Osteoblast (primary cell): ENCODE measurements around the gene EPHA8. TPM values are rescaled to one million over a fixed set of nuclear protein-coding genes. Genes with fewer than 3 reads are reported as not detected.

ENCODE experiments used
- DNase-seq: peaks from one replicate; pipeline ENCODE4 v3.0.0; 2011; ENCODE audit warnings: low spot score, mixed read lengths; ENCODE audit not compliant: insufficient read length; ENCODE audit errors: missing footprints
- H2AFZ ChIP-seq: 2 replicates; pipeline ENCODE4 v1.6.0; 2011; ENCODE audit warnings: mild to moderate bottlenecking, low read length
- H3K27ac ChIP-seq: 2 replicates; pipeline ENCODE4 v1.5.1; 2011; ENCODE audit warnings: mild to moderate bottlenecking, low read depth, low read length, moderate library complexity
- H3K27me3 ChIP-seq: 2 replicates; pipeline ENCODE4 v1.6.0; 2012; ENCODE audit warnings: mild to moderate bottlenecking, control low read depth, inconsistent platforms, low read length, moderate library complexity; ENCODE audit not compliant: insufficient read depth
- H3K36me3 ChIP-seq: 2 replicates; pipeline ENCODE4 v1.5.1; 2011; ENCODE audit warnings: mild to moderate bottlenecking, low read length, control low read depth, moderate library complexity; ENCODE audit not compliant: insufficient read depth
- H3K4me1 ChIP-seq: 2 replicates; pipeline ENCODE4 v1.5.1; 2011; ENCODE audit warnings: mild to moderate bottlenecking, low read length, control low read depth, moderate library complexity; ENCODE audit not compliant: insufficient read depth
- H3K4me2 ChIP-seq: 2 replicates; pipeline ENCODE4 v1.6.0; 2011; ENCODE audit warnings: mild to moderate bottlenecking, low read length; ENCODE audit not compliant: insufficient read depth
- H3K4me3 ChIP-seq: fragments of 200-600 bp; sonication (generic); 3 replicates; pipeline ENCODE4 v1.5.1; 2012; ENCODE audit warnings: mild to moderate bottlenecking, low read length, inconsistent platforms; ENCODE audit not compliant: insufficient read depth
- H3K79me2 ChIP-seq: 2 replicates; pipeline ENCODE4 v1.6.0; 2012; ENCODE audit warnings: mild to moderate bottlenecking, low read length, control low read depth, inconsistent platforms; ENCODE audit not compliant: insufficient read depth
- H3K9me3 ChIP-seq: 2 replicates; pipeline ENCODE4 v1.5.1; 2011; ENCODE audit warnings: low read depth, low read length, control low read depth
- H4K20me1 ChIP-seq: 2 replicates; pipeline ENCODE4 v1.6.0; 2012; ENCODE audit warnings: mild to moderate bottlenecking, low read length, control low read depth; ENCODE audit not compliant: insufficient read depth
- total RNA-seq: library from RNA; depleted of rRNA; stranded (reverse); fragments of >200 nt; gene quantifications from 2 replicates; pipeline ENCODE4 v1.2.3, GENCODE V29; 2012
- TF ChIP-seq, protein P1 (sequence below): IDR thresholded peaks from 2 replicates; pipeline ENCODE4 v1.5.1; 2011; ENCODE audit warnings: mild to moderate bottlenecking, low read depth, low read length, moderate library complexity; ENCODE audit errors: extremely low read depth

Gene EPHA8
- total RNA-seq, 1 donor, result not detected

DNA sequence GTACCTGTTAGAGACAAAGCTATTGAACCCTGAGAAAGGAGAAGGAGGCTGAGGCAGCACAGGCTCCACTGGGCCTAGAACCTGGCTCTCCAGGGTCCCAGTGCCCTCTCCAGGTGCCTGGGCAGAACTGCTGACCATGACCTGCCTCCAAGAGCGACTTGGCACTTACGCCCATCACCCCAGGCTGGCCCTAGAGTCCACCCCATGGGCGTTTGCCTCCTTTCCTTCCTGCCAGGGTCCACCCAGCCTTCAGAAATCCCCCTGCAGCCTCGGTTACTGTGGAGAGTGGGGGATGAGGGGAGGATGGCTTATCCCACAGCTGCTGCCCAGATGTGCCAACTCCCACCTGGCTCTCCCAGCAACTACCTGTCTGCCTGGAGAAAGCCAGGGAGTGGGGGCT, 58.5 kb downstream of the EPHA8 start:
- no peak overlapping the region for H2AFZ ChIP-seq
- no peak overlapping the region for H3K4me2 ChIP-seq
- peaks cover 23% of the 10 kb centered on the region for H3K27me3 ChIP-seq
- H3K27ac ChIP-seq, result no peak overlapping the region
- TF ChIP-seq, protein P1, sequence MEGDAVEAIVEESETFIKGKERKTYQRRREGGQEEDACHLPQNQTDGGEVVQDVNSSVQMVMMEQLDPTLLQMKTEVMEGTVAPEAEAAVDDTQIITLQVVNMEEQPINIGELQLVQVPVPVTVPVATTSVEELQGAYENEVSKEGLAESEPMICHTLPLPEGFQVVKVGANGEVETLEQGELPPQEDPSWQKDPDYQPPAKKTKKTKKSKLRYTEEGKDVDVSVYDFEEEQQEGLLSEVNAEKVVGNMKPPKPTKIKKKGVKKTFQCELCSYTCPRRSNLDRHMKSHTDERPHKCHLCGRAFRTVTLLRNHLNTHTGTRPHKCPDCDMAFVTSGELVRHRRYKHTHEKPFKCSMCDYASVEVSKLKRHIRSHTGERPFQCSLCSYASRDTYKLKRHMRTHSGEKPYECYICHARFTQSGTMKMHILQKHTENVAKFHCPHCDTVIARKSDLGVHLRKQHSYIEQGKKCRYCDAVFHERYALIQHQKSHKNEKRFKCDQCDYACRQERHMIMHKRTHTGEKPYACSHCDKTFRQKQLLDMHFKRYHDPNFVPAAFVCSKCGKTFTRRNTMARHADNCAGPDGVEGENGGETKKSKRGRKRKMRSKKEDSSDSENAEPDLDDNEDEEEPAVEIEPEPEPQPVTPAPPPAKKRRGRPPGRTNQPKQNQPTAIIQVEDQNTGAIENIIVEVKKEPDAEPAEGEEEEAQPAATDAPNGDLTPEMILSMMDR, result no peak
- H3K79me2 ChIP-seq, result no peaks in the 10 kb centered on the region
- H3K36me3 ChIP-seq, result no peaks in the 10 kb centered on the region
- H3K9me3 ChIP-seq, result no peaks in the 10 kb centered on the region
- DNase-seq, result peak; percentile 67
- no peaks in the 10 kb centered on the region for H3K4me1 ChIP-seq
- H4K20me1 ChIP-seq, result no peaks in the 10 kb centered on the region
- H3K4me3 ChIP-seq, result no peak overlapping the region

DNA sequence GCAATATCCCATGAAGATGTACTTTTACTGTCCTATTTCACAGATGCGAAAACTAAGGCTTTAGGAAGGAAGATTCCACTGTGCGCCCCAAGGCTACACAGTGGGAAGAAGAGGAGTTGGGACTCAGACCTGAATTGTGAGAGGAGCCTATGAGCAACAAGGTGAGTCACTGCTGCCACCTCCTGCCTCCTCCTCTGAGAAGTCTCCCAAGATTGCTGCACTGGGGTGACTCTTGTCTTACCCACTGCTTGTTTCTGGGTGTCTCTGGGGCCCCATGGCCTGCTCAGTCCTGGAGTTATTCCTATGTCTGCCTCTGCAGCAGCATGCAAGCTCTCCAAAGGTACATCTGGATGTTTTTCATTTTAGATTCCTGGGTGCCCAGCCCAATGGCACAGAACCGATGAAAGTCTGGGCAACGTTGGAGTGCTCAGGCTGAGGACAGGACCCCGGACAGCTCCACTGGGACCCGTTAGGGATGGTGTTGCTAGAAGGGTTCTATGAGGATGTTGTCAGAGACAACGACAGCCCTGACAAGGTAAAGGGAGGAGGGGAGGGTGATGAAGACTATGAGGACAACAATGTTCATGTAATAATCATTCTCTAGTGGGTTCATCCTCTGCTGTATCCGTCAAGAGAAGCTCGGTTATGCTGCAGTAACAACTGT, 62.1 kb downstream of the EPHA8 start:
- Histone ChIP-seq H3K4me2 (no peak overlapping the region), H3K27me3 (peaks cover 12% of the 10 kb centered on the region), H3K79me2 (no peaks in the 10 kb centered on the region), H4K20me1 (no peaks in the 10 kb centered on the region), H3K9me3 (no peaks in the 10 kb centered on the region), H3K4me3 (no peak overlapping the region), H2AFZ (no peak overlapping the region), H3K27ac (no peak overlapping the region), H3K36me3 (no peaks in the 10 kb centered on the region), H3K4me1 (no peaks in the 10 kb centered on the region)
- peak; percentile 74 for DNase-seq
- TF ChIP-seq, protein P1, result no peak

DNA sequence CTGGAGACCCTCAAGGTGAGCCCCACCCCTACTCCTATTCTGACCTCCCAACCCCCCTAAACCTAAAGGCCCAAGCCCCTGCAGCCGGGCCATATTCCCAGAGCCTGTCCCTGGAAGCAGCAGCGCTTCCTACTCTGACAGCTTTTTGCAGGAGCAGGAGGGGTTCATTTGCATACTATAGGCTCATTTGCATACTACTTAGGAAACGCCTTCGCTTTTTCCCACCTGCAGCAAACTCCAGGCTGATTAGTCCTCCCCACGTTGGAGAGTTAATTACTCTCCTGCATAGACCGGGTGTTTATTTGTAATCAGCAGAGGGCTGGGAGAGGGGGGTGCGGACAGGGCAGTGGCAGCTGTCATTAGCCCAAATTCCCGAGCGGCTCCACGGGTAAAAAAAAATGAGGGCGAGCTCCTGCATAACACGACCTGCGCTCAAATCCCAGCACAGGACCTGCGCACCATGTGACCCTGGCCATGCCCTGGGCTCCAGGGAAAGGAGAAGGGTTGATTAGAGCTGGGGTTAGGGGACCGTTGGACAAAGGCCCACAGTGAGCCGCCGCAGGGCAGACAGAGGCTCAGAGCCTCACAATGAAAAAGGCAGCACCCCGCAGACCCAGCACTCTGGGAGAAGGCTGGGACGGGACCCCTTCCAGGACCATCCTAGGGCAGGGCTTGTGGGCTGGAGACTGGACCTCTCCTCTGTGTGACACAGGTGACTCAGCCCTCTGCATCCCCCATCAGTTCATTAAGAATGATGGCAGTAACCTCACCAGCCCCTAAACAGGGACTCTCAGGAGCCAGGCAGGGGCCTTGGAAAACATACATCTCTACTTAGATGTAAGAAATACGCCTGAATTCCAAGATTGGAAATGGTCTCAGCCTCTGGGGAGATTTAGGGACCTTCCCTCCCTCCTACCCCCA, 63.2 kb downstream of the EPHA8 start:
- TF ChIP-seq, protein P1, result no peak
- Histone ChIP-seq H3K27ac (no peak overlapping the region), H4K20me1 (no peaks in the 10 kb centered on the region), H3K36me3 (no peaks in the 10 kb centered on the region), H3K4me3 (no peak overlapping the region), H3K4me2 (no peak overlapping the region), H2AFZ (no peak overlapping the region), H3K9me3 (no peaks in the 10 kb centered on the region), H3K4me1 (no peaks in the 10 kb centered on the region), H3K27me3 (peaks cover 12% of the 10 kb centered on the region), H3K79me2 (no peaks in the 10 kb centered on the region)
- peak; percentile 39 for DNase-seq

DNA sequence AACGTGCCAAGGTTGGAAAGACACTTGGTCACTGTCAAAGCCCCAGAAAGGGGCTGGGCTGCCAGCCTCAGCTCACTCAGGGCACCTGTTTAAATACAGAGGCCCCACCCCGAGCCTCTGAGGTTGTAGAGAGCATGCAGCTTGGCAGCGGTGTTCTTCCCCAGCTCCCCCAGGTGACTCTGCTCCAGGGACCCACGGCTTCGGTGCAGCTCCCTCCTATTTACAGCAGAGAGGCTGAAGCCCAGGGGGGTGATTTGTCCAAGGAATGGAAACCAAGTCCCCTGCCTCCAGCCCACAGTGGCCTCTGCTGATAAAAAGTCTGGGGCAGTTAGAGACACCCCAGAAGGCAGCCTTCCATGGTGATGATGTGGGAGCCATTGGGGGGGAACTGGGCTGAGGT, 64.0 kb downstream of the EPHA8 start:
- H3K27ac ChIP-seq, result no peak overlapping the region
- TF ChIP-seq, protein P1, result no peak
- no peaks in the 10 kb centered on the region for H4K20me1 ChIP-seq
- DNase-seq, result no peak
- no peak overlapping the region for H3K4me3 ChIP-seq
- H3K9me3 ChIP-seq, result no peaks in the 10 kb centered on the region
- H2AFZ ChIP-seq, result no peak overlapping the region
- no peaks in the 10 kb centered on the region for H3K79me2 ChIP-seq
- H3K36me3 ChIP-seq, result no peaks in the 10 kb centered on the region
- H3K27me3 ChIP-seq, result peaks cover 18% of the 10 kb centered on the region
- H3K4me2 ChIP-seq, result no peak overlapping the region
- H3K4me1 ChIP-seq, result no peaks in the 10 kb centered on the region
